Smooth muscle cell of the pulmonary artery (primary cell): ENCODE measurements around the gene TOX4. TPM values are rescaled to one million over a fixed set of nuclear protein-coding genes. Genes with fewer than 3 reads are reported as not detected.

Experiments
- total RNA-seq: library from RNA; depleted of rRNA; stranded (reverse); fragments of >200 nt; gene quantifications from 2 replicates; pipeline ENCODE4 v1.2.3, GENCODE V29; 2014

The TOX4 gene
- total RNA-seq = 48.3 and 50.6 TPM in 2 replicates

GRCh38 chr14:21476925-21477681 lies at the start of gene TOX4, which contains the start of gene RAB2B:
TSS of gene TOX4 (plus strand) at chr14:21477195. CDS start at chr14:21477279, 84 bp downstream.
TSS of gene RAB2B (minus strand) at chr14:21476959. CDS start at chr14:21476872, 87 bp downstream.

GRCh38 chr14:21455912-21456667 lies 20.9 kb upstream of the TOX4 start, which contains the start of gene CHD8:
TSS of gene CHD8 (minus strand) at chr14:21456123. CDS start at chr14:21431643, 24,480 bp downstream.

DNA sequence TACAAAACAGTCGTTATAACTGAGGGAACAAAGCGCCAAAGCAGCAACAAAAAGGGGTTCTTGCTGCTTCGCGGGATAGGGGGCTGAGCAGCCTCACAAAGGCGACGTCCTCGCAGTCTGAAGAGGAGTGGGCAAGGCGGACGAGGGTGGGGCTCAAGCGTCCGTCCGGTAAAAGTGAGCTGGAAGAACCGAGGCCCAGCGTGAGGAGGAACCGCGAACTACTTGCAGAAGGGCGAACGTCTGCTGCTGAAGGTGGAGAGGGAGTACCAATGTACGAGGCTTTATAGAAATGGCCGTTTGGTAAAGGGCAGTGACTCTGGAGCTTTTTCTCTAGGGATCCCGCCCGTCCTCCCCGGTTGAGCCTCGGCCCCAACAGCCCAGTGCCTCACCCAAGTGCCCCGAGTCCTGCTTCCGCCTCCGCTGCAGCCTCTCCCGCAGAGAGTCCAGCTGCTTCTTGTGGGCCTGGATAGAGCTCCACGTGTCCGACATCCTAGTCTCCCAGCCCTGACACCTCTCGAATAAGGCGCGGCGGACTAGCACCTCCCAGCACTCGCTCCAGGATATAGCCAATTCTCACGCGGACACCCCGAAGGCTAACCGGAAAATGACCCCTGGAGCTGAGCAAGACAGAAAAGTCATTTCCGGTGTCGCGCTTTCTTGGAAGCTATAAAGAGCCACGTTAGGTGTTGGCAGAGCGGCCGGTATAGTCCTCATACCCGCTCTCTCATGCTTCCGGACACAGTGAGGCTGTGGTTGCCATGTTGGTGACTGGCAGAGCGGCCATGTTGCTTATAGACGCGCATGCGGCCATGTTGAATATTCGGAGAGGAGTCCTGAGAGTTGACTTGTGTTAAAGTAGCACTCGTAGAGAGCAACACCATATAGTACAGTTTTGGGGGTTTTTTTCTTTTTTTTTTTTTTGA lies 34.0 kb downstream of the TOX4 start, which contains the start of gene METTL3:
METTL3 (minus strand) TSS at position 606 of the 923 bp plus-strand sequence; CDS start at position 489, 117 bp downstream.

GRCh38 chr14:21525962-21526671 lies 49.1 kb downstream of the TOX4 start, which contains the start of gene SALL2:
TSS of gene SALL2 (minus strand) at chr14:21526346. CDS start at chr14:21526127, 219 bp downstream.

Other genes with a start within 250 kb of the TOX4 start
- gene HNRNPC, start 207.8 kb upstream of the TOX4 start, total RNA-seq = 493 and 531 TPM in 2 replicates
- not detected in 2 replicates for gene RPGRIP1, start 197.1 kb upstream of the TOX4 start, total RNA-seq
- gene SUPT16H, start 93.2 kb upstream of the TOX4 start, total RNA-seq = 65.9 and 68.3 TPM in 2 replicates
- gene CHD8, start 21.1 kb upstream of the TOX4 start, total RNA-seq = 62.2 and 69.1 TPM in 2 replicates
- 39.1 and 40.9 TPM in 2 replicates for gene RAB2B, start 236 bp upstream of the TOX4 start, total RNA-seq
- gene METTL3, start 34.1 kb downstream of the TOX4 start, total RNA-seq = 43.2 and 44.6 TPM in 2 replicates
- 5.0 and 6.0 TPM in 2 replicates for gene SALL2, start 49.2 kb downstream of the TOX4 start, total RNA-seq
- not detected in 2 replicates for gene OR10G3, start 102.9 kb downstream of the TOX4 start, total RNA-seq
- gene OR10G2, start 157.7 kb downstream of the TOX4 start, total RNA-seq = not detected in 2 replicates
- not detected in 2 replicates for gene OR4E2, start 176.6 kb downstream of the TOX4 start, total RNA-seq
- gene OR4E1, start 196.6 kb downstream of the TOX4 start, total RNA-seq = not detected in 2 replicates